ENCODE results near the gene KBTBD13.
A peak's percentile ranks its signal among the peaks of the same experiment; 100 is the strongest.
"Not testable (repeated sequence)": the region's sequence is repeated elsewhere in the genome, so short reads cannot be mapped to it uniquely, and the experiment has no call there.

KBTBD13 gene

GRCh38 chr15:65067317-65067644, 9.3 kb upstream of the KBTBD13 start:
- DNase-seq, result no peak
- in situ Hi-C loops (cut with MboI; ENCODE audit: low pct_unique_long_range_greater_than_20kb, low sequenced_read_pairs), result no loop called here

DNA sequence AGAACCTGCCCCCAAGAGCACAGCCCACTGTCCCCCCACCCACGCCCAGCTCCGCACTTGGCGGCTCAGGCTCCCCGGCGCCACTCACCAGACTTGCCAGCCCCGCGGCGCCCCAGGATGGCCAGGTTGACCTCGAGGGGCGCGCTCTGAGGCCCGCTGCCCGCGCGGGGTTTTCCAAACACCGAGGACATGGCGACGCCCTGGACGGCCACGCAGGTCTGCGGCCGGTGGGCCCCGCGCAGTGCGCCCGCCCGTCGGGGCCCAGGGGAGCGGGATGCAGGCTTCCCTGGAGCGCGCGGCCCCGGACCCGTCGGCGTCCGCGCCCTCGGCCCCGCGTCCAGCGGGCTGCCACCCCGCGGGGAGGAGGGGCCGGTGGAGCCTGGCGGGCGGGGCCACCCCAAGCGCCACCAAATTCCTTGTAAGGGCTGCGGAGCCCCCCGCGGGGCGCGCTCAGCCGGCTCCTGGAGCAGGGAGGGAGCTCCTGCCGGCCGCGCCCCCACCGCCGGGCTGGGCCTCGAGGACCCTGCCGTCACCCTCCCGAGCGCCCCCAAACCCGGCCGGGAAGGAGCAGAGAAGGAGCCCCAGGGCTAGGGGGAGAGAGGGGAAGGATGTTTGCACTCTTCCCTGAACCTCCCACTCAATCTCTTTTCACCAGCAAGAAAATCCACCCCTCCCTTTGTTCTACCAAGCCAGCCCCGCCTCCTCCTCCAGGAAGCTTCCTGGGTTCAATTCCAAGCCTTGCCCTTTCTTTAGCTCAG, 8.7 kb upstream of the KBTBD13 start, which contains the start of gene RASL12:
Gene RASL12, minus strand, starts transcription at position 347 of the 758 bp plus-strand sequence. Its CDS starts 156 bp downstream, at position 191.
- no peak for DNase-seq
- in situ Hi-C loops (cut with MboI; ENCODE audit: low pct_unique_long_range_greater_than_20kb, low sequenced_read_pairs), result no loop called here

GRCh38 chr15:65068403-65068788, 8.2 kb upstream of the KBTBD13 start:
- no peak for DNase-seq
- in situ Hi-C loops (cut with MboI; ENCODE audit: low pct_unique_long_range_greater_than_20kb, low sequenced_read_pairs), result no loop called here

- in situ Hi-C loops (cut with MboI; ENCODE audit: low pct_unique_long_range_greater_than_20kb, low sequenced_read_pairs), result no loop called here
- no peak for DNase-seq
These were observed 7.4 kb upstream of the KBTBD13 start for GRCh38 chr15:65069179-65069578.

- in situ Hi-C loops (cut with MboI; ENCODE audit: low pct_unique_long_range_greater_than_20kb, low sequenced_read_pairs), result no loop called here
- DNase-seq, result no peak
These were observed 6.6 kb upstream of the KBTBD13 start for GRCh38 chr15:65069779-65070546.

DNA sequence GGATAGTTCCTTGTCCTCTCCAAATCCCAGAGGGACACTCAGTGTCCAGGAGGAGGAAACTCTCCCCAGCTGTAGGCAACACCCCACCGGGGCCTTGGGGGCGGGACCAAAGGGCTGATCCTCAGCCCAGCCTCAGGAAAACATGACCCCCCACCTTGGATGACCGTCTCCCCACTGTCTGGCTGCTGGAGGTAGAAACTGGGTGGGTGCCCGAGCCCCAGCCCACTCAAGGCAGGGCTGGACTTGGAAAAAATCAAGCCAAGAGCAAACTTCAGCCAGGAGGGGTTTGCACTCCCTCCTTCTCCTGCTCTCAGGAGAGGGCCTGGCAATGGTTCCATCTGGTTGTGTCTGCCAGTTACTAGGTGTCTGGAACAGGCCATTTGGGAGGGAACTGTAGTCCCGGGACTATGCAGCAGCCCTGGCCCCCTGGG, 5.2 kb upstream of the KBTBD13 start:
- in situ Hi-C loops (cut with MboI; ENCODE audit: low pct_unique_long_range_greater_than_20kb, low sequenced_read_pairs), result no loop called here
- DNase-seq, result no peak

- DNase-seq, result peak; percentile 32
- in situ Hi-C loops (cut with MboI; ENCODE audit: low pct_unique_long_range_greater_than_20kb, low sequenced_read_pairs), result no loop called here
These were observed 4.5 kb upstream of the KBTBD13 start for GRCh38 chr15:65072027-65072426.

- in situ Hi-C loops (cut with MboI; ENCODE audit: low pct_unique_long_range_greater_than_20kb, low sequenced_read_pairs), result no loop called here
- DNase-seq, result no peak
These were observed 3.9 kb upstream of the KBTBD13 start for GRCh38 chr15:65072617-65073016.

GRCh38 chr15:65074946-65075345, 1.6 kb upstream of the KBTBD13 start:
- in situ Hi-C loops (cut with MboI; ENCODE audit: low pct_unique_long_range_greater_than_20kb, low sequenced_read_pairs); DNase-seq: not testable (repeated sequence)

- in situ Hi-C loops (cut with MboI; ENCODE audit: low pct_unique_long_range_greater_than_20kb, low sequenced_read_pairs); DNase-seq: not testable (repeated sequence)
These were observed 745 bp upstream of the KBTBD13 start for GRCh38 chr15:65075607-65076395.

- in situ Hi-C loops (cut with MboI; ENCODE audit: low pct_unique_long_range_greater_than_20kb, low sequenced_read_pairs), result no loop called here
- no peak for DNase-seq
These were observed 890 bp downstream of the KBTBD13 start for GRCh38 chr15:65077291-65077980.

DNA sequence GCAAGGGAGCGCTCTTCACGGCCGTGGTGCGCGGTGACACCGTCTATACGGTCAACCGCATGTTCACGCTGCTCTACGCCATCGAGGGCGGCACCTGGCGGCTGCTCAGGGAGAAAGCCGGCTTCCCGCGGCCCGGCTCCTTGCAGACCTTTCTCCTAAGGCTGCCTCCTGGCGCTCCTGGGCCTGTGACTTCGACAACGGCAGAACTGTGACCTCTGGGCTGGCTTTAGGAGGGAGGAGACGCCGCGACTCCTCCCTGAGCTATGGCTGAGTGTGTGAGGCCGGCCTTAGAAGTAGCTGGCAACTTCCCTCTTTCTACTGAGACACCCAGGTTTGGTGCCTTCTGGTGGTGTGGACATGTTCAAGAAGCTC, 1.4 kb downstream of the KBTBD13 start:
- peak; percentile 41 for DNase-seq
- in situ Hi-C loops (cut with MboI; ENCODE audit: low pct_unique_long_range_greater_than_20kb, low sequenced_read_pairs), result no loop called here

DNA sequence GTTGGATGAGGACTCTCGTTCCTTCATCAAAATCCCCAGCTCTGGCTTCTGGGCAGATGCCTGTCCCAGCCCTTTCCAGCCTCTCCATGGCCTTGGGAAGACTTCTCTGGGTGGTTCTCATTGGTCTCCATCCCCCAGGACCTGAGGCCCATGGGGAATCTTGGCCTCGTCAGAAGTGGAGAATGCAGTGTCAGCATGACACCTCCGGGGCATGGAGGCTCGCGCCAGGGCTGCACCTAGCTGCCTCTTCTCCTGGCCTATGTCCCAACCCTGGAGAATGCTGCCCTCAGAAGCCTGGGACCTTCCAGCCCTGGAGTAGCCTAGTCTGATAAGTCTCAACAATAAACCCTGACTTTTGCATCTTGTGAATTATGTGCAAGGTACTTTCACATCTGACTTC, 3.0 kb downstream of the KBTBD13 start:
- in situ Hi-C loops (cut with MboI; ENCODE audit: low pct_unique_long_range_greater_than_20kb, low sequenced_read_pairs), result no loop called here

DNA sequence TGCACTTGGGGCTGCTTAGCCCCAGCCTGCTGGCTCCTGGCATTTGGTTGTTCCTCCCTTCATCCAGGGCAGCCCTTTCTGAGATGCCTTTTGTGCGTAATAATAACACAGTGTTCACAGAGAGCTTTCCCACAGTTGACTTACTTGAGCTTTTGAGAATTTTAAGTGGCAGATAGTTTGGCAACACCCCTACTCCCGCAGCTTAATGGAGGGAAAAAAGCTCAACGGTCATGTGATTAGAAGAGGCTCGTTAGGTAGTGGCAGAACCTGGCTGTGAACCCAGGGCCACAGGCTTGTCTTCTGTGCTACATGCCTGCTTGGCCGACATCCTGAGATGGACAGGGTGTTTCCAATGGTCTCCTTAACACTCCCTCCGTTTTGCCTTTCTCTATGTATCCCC, 4.7 kb downstream of the KBTBD13 start:
- no peak for DNase-seq
- in situ Hi-C loops (cut with MboI; ENCODE audit: low pct_unique_long_range_greater_than_20kb, low sequenced_read_pairs), result no loop called here

More for the DNA sequence above, 3.0 kb downstream of the KBTBD13 start:
- DNase-seq, result no peak

GRCh38 chr15:65081758-65082157, 5.2 kb downstream of the KBTBD13 start:
- in situ Hi-C loops (cut with MboI; ENCODE audit: low pct_unique_long_range_greater_than_20kb, low sequenced_read_pairs), result no loop called here
- DNase-seq, result no peak

- in situ Hi-C loops (cut with MboI; ENCODE audit: low pct_unique_long_range_greater_than_20kb, low sequenced_read_pairs), result no loop called here
- peak; percentile 79 for DNase-seq
These were observed 5.9 kb downstream of the KBTBD13 start for GRCh38 chr15:65082303-65082953.

DNA sequence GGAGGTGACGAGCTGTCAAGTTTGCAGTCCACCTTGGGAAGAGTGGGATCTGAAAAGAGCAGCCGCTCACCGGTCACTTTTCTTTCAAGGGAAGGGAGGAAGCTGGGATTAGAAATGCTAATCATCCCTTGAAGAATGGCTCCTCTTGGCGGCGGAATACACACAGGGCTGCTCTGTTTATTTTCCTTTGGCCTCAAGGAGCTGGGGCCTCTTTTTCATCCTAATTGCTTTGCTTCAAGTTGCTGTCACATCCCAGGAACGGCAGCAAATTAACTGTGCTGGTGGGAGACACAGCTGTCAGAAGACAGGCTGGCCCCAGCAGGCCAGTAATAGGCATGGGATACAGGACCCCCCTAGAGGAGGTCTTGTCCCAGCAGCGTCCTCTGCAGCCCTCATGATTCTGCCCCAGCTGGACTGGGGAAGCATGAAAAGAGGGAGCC, 6.7 kb downstream of the KBTBD13 start:
- in situ Hi-C loops (cut with MboI; ENCODE audit: low pct_unique_long_range_greater_than_20kb, low sequenced_read_pairs), result no loop called here
- no peak for DNase-seq

GRCh38 chr15:65084500-65085206, 8.1 kb downstream of the KBTBD13 start:
- in situ Hi-C loops (cut with MboI; ENCODE audit: low pct_unique_long_range_greater_than_20kb, low sequenced_read_pairs), result no loop called here

More at GRCh38 chr15:65084500-65085206, 8.1 kb downstream of the KBTBD13 start:
- no peak for DNase-seq

All from KBM-7 (cell line).